Vagina (tissue), 2 donors: Measurements from ENCODE around the gene BRPF1. TPM values are rescaled to one million over a fixed set of nuclear protein-coding genes. Genes with fewer than 3 reads are reported as not detected.

ENCODE experiments used
- DNase-seq, 2 donors: peaks; one replicate each; pipeline ENCODE4 v3.0.0-alpha.2; 2017; ENCODE audit errors: extremely low spot score in 2 of 2
- H3K27ac ChIP-seq: fragments of 200-600 bp; sonication (generic); one replicate; pipeline ENCODE4 v1.5.1; 2019
- H3K27me3 ChIP-seq: fragments of 200-600 bp; sonication (generic); one replicate; pipeline ENCODE4 v1.5.1; 2019
- H3K36me3 ChIP-seq, 2 donors: fragments of 200-600 bp; sonication (generic); one replicate each; pipeline ENCODE4 v1.5.1; 2017 to 2019
- H3K4me1 ChIP-seq: fragments of 200-600 bp; sonication (generic); one replicate; pipeline ENCODE4 v1.5.1; 2019
- H3K4me3 ChIP-seq, 2 donors: fragments of 200-600 bp; sonication (generic); 1 replicate in 1 of 2; 2 replicates in 1 of 2; pipeline ENCODE4 v1.5.1; 2016 to 2019
- H3K9me3 ChIP-seq: fragments of 200-600 bp; sonication (generic); one replicate; pipeline ENCODE4 v1.5.1; 2019
- POLR2A ChIP-seq, 2 donors: fragments of 450-650 bp; IDR thresholded peaks; one replicate each; pipeline ENCODE4 v1.6.1; 2017; ENCODE audit warnings: antibody characterized with exemption in 2 of 2, mild to moderate bottlenecking in 2 of 2, moderate library complexity in 2 of 2
- POLR2AphosphoS5 ChIP-seq, 2 donors: sonication (generic); formaldehyde crosslinking; IDR thresholded peaks; one replicate each; pipeline ENCODE4 v1.9.0; 2017; ENCODE audit warnings: antibody characterized with exemption in 2 of 2, mild to moderate bottlenecking in 2 of 2, low read depth in 1 of 2; ENCODE audit not compliant: insufficient read depth in 1 of 2
- intact Hi-C: fragments of 100-400 bp; cut with DNase I; formaldehyde crosslinking; loops from one replicate; pipeline ENCODE4 v1.15.1; 2023
- total RNA-seq: library from RNA; depleted of rRNA; stranded (reverse); fragments of >200 nt; gene quantifications from one replicate; pipeline ENCODE4 v1.2.3, GENCODE V29; 2016
- TF ChIP-seq, protein P1 (sequence below), 3 experiments: fragments of 450-650 bp in 2 of 3; fragments of 200-600 bp in 1 of 3; sonication (generic) in 1 of 3; IDR thresholded peaks; one replicate each; pipeline ENCODE4 v1.5.1; 2017 to 2019; ENCODE audit warnings: antibody characterized with exemption in 3 of 3, mild to moderate bottlenecking in 2 of 3, moderate library complexity in 2 of 3

Gene BRPF1
- total RNA-seq, 1 donor from 2014 or later = 16.9 TPM

- peak in 1 of 2 donors; percentile 50 for TF ChIP-seq POLR2A (IDR thresholded peaks at IDR 0.05)
- TF ChIP-seq POLR2AphosphoS5 (IDR thresholded peaks at IDR 0.05; ENCODE audit: insufficient read depth in 1 of 2, low read depth in 1 of 2) = peak; percentile 90 to 91
- TF ChIP-seq, protein P1, sequence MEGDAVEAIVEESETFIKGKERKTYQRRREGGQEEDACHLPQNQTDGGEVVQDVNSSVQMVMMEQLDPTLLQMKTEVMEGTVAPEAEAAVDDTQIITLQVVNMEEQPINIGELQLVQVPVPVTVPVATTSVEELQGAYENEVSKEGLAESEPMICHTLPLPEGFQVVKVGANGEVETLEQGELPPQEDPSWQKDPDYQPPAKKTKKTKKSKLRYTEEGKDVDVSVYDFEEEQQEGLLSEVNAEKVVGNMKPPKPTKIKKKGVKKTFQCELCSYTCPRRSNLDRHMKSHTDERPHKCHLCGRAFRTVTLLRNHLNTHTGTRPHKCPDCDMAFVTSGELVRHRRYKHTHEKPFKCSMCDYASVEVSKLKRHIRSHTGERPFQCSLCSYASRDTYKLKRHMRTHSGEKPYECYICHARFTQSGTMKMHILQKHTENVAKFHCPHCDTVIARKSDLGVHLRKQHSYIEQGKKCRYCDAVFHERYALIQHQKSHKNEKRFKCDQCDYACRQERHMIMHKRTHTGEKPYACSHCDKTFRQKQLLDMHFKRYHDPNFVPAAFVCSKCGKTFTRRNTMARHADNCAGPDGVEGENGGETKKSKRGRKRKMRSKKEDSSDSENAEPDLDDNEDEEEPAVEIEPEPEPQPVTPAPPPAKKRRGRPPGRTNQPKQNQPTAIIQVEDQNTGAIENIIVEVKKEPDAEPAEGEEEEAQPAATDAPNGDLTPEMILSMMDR (IDR thresholded peaks at IDR 0.05) = no peak
- Histone ChIP-seq H3K36me3 (peaks cover 0 to 26% of the 10 kb centered on the region in 2 donors), H3K27ac (peak within 1 kb of the TSS; percentile 95), H3K9me3 (no peaks in the 10 kb centered on the region), H3K4me3 (peak within 1 kb of the TSS; percentile 85 to 90), H3K4me1 (peaks cover 44% of the 10 kb centered on the region), H3K27me3 (no peaks in the 10 kb centered on the region)
- intact Hi-C loops = loop anchor here (10.0 kb wide), 1 partner anchor 58 kb away; the partner anchor contains the start of gene BRPF1
- DNase-seq = no peak
Measured at GRCh38 chr3:9792405-9793160, 61.0 kb downstream of the BRPF1 start, which contains the start of the genes ARPC4 and TADA3. Gene ARPC4 (plus strand): TSS chr3:9793082. CDS start chr3:9793122, 40 bp downstream. Gene TADA3 (minus strand): TSS chr3:9792473. CDS start chr3:9791466, 1,007 bp downstream.

GRCh38 chr3:9793161-9793781 lies 61.7 kb downstream of the BRPF1 start:
- H3K27ac ChIP-seq = peak overlapping the region; percentile 95
- H3K4me1 ChIP-seq = peaks cover 44% of the 10 kb centered on the region
- no peaks in the 10 kb centered on the region for H3K9me3 ChIP-seq
- no peak for DNase-seq
- TF ChIP-seq, protein P1 (IDR thresholded peaks at IDR 0.05) = no peak
- no peak for TF ChIP-seq POLR2AphosphoS5 (IDR thresholded peaks at IDR 0.05; ENCODE audit: insufficient read depth in 1 of 2, low read depth in 1 of 2)
- TF ChIP-seq POLR2A (IDR thresholded peaks at IDR 0.05) = no peak
- intact Hi-C loops = loop anchor here (10.0 kb wide), 1 partner anchor 58 kb away; the partner anchor contains the start of gene BRPF1
- no peaks in the 10 kb centered on the region for H3K27me3 ChIP-seq
- peaks cover 0 to 28% of the 10 kb centered on the region in 2 donors for H3K36me3 ChIP-seq
- H3K4me3 ChIP-seq = peak overlapping the region; percentile 85 to 90

DNA sequence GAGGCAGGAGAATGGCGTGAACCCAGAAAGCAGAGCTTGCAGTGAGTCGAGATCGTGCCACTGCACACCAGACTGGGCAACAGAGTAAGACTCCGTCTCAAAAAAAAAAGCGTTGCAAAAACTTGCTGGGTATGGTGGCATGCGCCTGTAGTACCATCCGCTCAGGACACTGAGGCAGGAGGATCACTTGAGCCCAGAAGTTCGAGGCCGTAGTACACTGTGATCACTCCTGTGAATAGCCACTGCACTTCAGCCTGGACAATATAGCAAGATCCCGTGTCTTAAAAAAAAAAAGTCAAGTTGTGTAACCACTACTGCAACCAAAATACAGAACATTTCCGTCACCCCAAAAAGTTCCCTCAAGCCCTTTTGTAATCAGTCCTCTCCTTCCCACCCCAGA lies 62.9 kb downstream of the BRPF1 start:
- Histone ChIP-seq H3K36me3 (peaks cover 0 to 29% of the 10 kb centered on the region in 2 donors), H3K4me1 (peaks cover 44% of the 10 kb centered on the region), H3K9me3 (no peaks in the 10 kb centered on the region), H3K27ac (no peak overlapping the region), H3K27me3 (no peaks in the 10 kb centered on the region), H3K4me3 (no peak overlapping the region)
- intact Hi-C loops = loop anchor here (10.0 kb wide), 1 partner anchor 60 kb away; the partner anchor contains the start of gene BRPF1
- no peak for TF ChIP-seq POLR2A (IDR thresholded peaks at IDR 0.05)
- TF ChIP-seq POLR2AphosphoS5 (IDR thresholded peaks at IDR 0.05; ENCODE audit: insufficient read depth in 1 of 2, low read depth in 1 of 2) = no peak
- TF ChIP-seq, protein P1 (IDR thresholded peaks at IDR 0.05) = no peak
- no peak for DNase-seq

DNA sequence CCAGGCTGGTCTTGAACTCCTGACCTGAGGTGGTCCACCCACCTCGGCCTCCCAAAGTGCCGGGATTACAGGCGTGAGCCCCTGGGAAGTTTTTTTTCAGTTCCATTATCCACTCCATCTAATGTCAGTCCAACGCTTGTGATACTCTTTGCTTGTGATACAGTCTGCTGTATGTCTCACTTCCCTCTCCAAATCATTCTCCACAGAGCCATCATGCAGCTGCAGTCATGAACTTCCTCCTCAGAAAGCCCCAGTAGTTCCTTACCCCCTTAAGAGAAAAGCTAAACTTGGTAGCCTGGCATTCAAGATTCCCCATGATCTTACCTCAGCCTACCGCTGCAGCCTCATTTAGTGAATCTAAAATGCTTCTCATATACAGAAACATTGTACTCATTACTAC lies 63.7 kb downstream of the BRPF1 start:
- TF ChIP-seq POLR2AphosphoS5 (IDR thresholded peaks at IDR 0.05; ENCODE audit: insufficient read depth in 1 of 2, low read depth in 1 of 2) (no peak), POLR2A (IDR thresholded peaks at IDR 0.05) (no peak)
- TF ChIP-seq, protein P1 (IDR thresholded peaks at IDR 0.05) = no peak
- Histone ChIP-seq H3K4me1 (peaks cover 44% of the 10 kb centered on the region), H3K27ac (no peak overlapping the region), H3K36me3 (peaks cover 4 to 34% of the 10 kb centered on the region in 2 donors), H3K27me3 (no peaks in the 10 kb centered on the region), H3K9me3 (no peaks in the 10 kb centered on the region), H3K4me3 (no peak overlapping the region)
- intact Hi-C loops = loop anchor here (10.0 kb wide), 1 partner anchor 60 kb away; the partner anchor contains the start of gene BRPF1
- DNase-seq = no peak
